HUDEP-2 (cell line): ENCODE results near the gene COL13A1.
A peak's percentile ranks its signal among the peaks of the same experiment; 100 is the strongest.

Experiments used
- DNase-seq, 76 experiments: peaks; one replicate each; lab custom pipeline; 2025; ENCODE audit not compliant: unreplicated experiment in 76 of 76; lab: John Stamatoyannopoulos, UW

Gene COL13A1

GRCh38 chr10:69960606-69960987 lies 158.9 kb downstream of the COL13A1 start:
- DNase-seq = no peak

GRCh38 chr10:69960988-69961880 lies 159.5 kb downstream of the COL13A1 start:
- DNase-seq = peak in 3 of 76 experiments; percentile 5 to 21 (median 16)

GRCh38 chr10:69961881-69962745 lies 160.4 kb downstream of the COL13A1 start:
- no peak for DNase-seq

- DNase-seq = no peak
Measured at GRCh38 chr10:69962746-69963135, 161.0 kb downstream of the COL13A1 start.

GRCh38 chr10:69963178-69963834 lies 161.6 kb downstream of the COL13A1 start:
- DNase-seq = no peak

- DNase-seq = no peak
Measured at GRCh38 chr10:69963835-69964710, 162.4 kb downstream of the COL13A1 start.

- no peak for DNase-seq
Measured at GRCh38 chr10:69965086-69965485, 163.4 kb downstream of the COL13A1 start.

GRCh38 chr10:69965919-69966662 lies 164.4 kb downstream of the COL13A1 start:
- DNase-seq = no peak

GRCh38 chr10:69968830-69969229 lies 167.1 kb downstream of the COL13A1 start:
- DNase-seq = peak in 1 of 76 experiments; percentile 4

GRCh38 chr10:69969977-69970376 lies 168.3 kb downstream of the COL13A1 start:
- DNase-seq = no peak

GRCh38 chr10:69972981-69973397 lies 171.3 kb downstream of the COL13A1 start:
- DNase-seq = no peak

GRCh38 chr10:69973678-69974077 lies 172.0 kb downstream of the COL13A1 start:
- no peak for DNase-seq

GRCh38 chr10:69974551-69975155 lies 172.9 kb downstream of the COL13A1 start:
- DNase-seq = no peak

- DNase-seq = no peak
Measured at GRCh38 chr10:69976795-69977546, 175.3 kb downstream of the COL13A1 start.

GRCh38 chr10:69979174-69979573 lies 177.5 kb downstream of the COL13A1 start:
- DNase-seq = no peak

GRCh38 chr10:69980672-69981071 lies 179.0 kb downstream of the COL13A1 start:
- DNase-seq = no peak

- no peak for DNase-seq
Measured at GRCh38 chr10:69988094-69988493, 186.4 kb downstream of the COL13A1 start.

GRCh38 chr10:69991151-69991550 lies 189.4 kb downstream of the COL13A1 start:
- DNase-seq = no peak
